Skeletal muscle satellite cell (primary cell): ENCODE data around the gene RELL1.

Source experiments
- H3K27me3 ChIP-seq: 2 replicates; pipeline ENCODE4 v1.7.0; 2013; ENCODE audit warnings: low read length; ENCODE audit not compliant: control insufficient read depth, insufficient read depth
- H3K36me3 ChIP-seq: 2 replicates; pipeline ENCODE4 v1.7.0; 2013; ENCODE audit warnings: mild to moderate bottlenecking, control low read depth, low read length; ENCODE audit not compliant: insufficient read depth
- H3K4me1 ChIP-seq: 2 replicates; pipeline ENCODE4 v1.7.0; 2013; ENCODE audit warnings: low read length; ENCODE audit not compliant: control insufficient read depth, insufficient read depth
- H3K4me2 ChIP-seq: 2 replicates; pipeline ENCODE4 v1.7.0; 2013; ENCODE audit warnings: mild to moderate bottlenecking, low read length
- H3K4me3 ChIP-seq: 2 replicates; pipeline ENCODE4 v1.7.0; 2013; ENCODE audit warnings: low read length
- H3K9ac ChIP-seq: 2 replicates; pipeline ENCODE4 v1.7.0; 2013; ENCODE audit warnings: mild to moderate bottlenecking, low read depth, low read length, moderate library complexity
- H3K9me3 ChIP-seq: replicated peaks from 2 replicates; pipeline ENCODE4 v1.7.0; 2013; ENCODE audit warnings: mild to moderate bottlenecking, control low read depth, low read length

Gene RELL1

GRCh38 chr4:37721995-37722638 is 35.9 kb upstream of the RELL1 start:
- Histone ChIP-seq H3K4me1 (peaks cover 8% of the 10 kb centered on the region), H3K27me3 (peaks cover 5% of the 10 kb centered on the region), H3K4me2 (no peak overlapping the region), H3K4me3 (no peak overlapping the region), H3K36me3 (no peaks in the 10 kb centered on the region), H3K9ac (no peak overlapping the region), H3K9me3 (no peaks in the 10 kb centered on the region)

- peaks cover 4% of the 10 kb centered on the region for H3K4me1 ChIP-seq
- H3K4me3 ChIP-seq: no peak overlapping the region
- no peaks in the 10 kb centered on the region for H3K9me3 ChIP-seq
- no peak overlapping the region for H3K4me2 ChIP-seq
- H3K27me3 ChIP-seq: peaks cover 18% of the 10 kb centered on the region
- no peaks in the 10 kb centered on the region for H3K36me3 ChIP-seq
- no peak overlapping the region for H3K9ac ChIP-seq
These were observed 32.8 kb upstream of the RELL1 start for GRCh38 chr4:37719021-37719420.

- Histone ChIP-seq H3K4me1 (peaks cover 4% of the 10 kb centered on the region), H3K9ac (no peak overlapping the region), H3K36me3 (no peaks in the 10 kb centered on the region), H3K27me3 (peaks cover 16% of the 10 kb centered on the region), H3K4me2 (no peak overlapping the region), H3K4me3 (no peak overlapping the region), H3K9me3 (no peaks in the 10 kb centered on the region)
These were observed 31.4 kb upstream of the RELL1 start for GRCh38 chr4:37717576-37717975.

GRCh38 chr4:37715889-37716402 is 29.8 kb upstream of the RELL1 start:
- no peak overlapping the region for H3K4me3 ChIP-seq

GRCh38 chr4:37710491-37710890 is 24.3 kb upstream of the RELL1 start:
- no peaks in the 10 kb centered on the region for H3K9me3 ChIP-seq
- no peak overlapping the region for H3K4me3 ChIP-seq
- H3K4me2 ChIP-seq: no peak overlapping the region
- H3K36me3 ChIP-seq: no peaks in the 10 kb centered on the region
- no peak overlapping the region for H3K9ac ChIP-seq
- peaks cover 29% of the 10 kb centered on the region for H3K27me3 ChIP-seq
- H3K4me1 ChIP-seq: no peaks in the 10 kb centered on the region

More at GRCh38 chr4:37715889-37716402, 29.8 kb upstream of the RELL1 start:
- H3K9me3 ChIP-seq: no peaks in the 10 kb centered on the region
- H3K27me3 ChIP-seq: peaks cover 24% of the 10 kb centered on the region
- H3K9ac ChIP-seq: no peak overlapping the region
- peaks cover 4% of the 10 kb centered on the region for H3K4me1 ChIP-seq
- H3K4me2 ChIP-seq: no peak overlapping the region
- no peaks in the 10 kb centered on the region for H3K36me3 ChIP-seq

GRCh38 chr4:37706032-37706431 is 19.9 kb upstream of the RELL1 start:
- H3K9ac ChIP-seq: no peak overlapping the region
- H3K4me1 ChIP-seq: no peaks in the 10 kb centered on the region
- peaks cover 4% of the 10 kb centered on the region for H3K27me3 ChIP-seq
- no peak overlapping the region for H3K4me2 ChIP-seq
- no peaks in the 10 kb centered on the region for H3K9me3 ChIP-seq
- no peak overlapping the region for H3K4me3 ChIP-seq
- no peaks in the 10 kb centered on the region for H3K36me3 ChIP-seq

GRCh38 chr4:37705571-37705970 is 19.4 kb upstream of the RELL1 start:
- Histone ChIP-seq H3K36me3 (no peaks in the 10 kb centered on the region), H3K4me2 (no peak overlapping the region), H3K4me1 (no peaks in the 10 kb centered on the region), H3K9ac (no peak overlapping the region), H3K4me3 (no peak overlapping the region), H3K9me3 (no peaks in the 10 kb centered on the region), H3K27me3 (peaks cover 3% of the 10 kb centered on the region)

GRCh38 chr4:37699868-37700481 is 13.8 kb upstream of the RELL1 start:
- H3K9me3 ChIP-seq: no peaks in the 10 kb centered on the region
- no peak overlapping the region for H3K4me2 ChIP-seq
- no peak overlapping the region for H3K9ac ChIP-seq
- H3K27me3 ChIP-seq: peaks cover 10% of the 10 kb centered on the region
- no peak overlapping the region for H3K4me3 ChIP-seq
- no peaks in the 10 kb centered on the region for H3K4me1 ChIP-seq
- no peaks in the 10 kb centered on the region for H3K36me3 ChIP-seq

- Histone ChIP-seq H3K27me3 (peaks cover 10% of the 10 kb centered on the region), H3K9ac (no peak overlapping the region), H3K4me1 (peaks cover 14% of the 10 kb centered on the region), H3K36me3 (no peaks in the 10 kb centered on the region), H3K9me3 (no peaks in the 10 kb centered on the region), H3K4me2 (no peak overlapping the region), H3K4me3 (no peak overlapping the region)
These were observed 11.4 kb upstream of the RELL1 start for GRCh38 chr4:37697566-37697965.

- H3K4me2 ChIP-seq: peak overlapping the region; percentile 18
- peaks cover 14% of the 10 kb centered on the region for H3K4me1 ChIP-seq
- H3K9ac ChIP-seq: no peak overlapping the region
- H3K27me3 ChIP-seq: no peaks in the 10 kb centered on the region
- no peaks in the 10 kb centered on the region for H3K36me3 ChIP-seq
- H3K9me3 ChIP-seq: no peaks in the 10 kb centered on the region
- H3K4me3 ChIP-seq: no peak overlapping the region
These were observed 7.4 kb upstream of the RELL1 start for GRCh38 chr4:37693450-37694190.

- Histone ChIP-seq H3K9ac (no peak overlapping the region), H3K4me1 (peaks cover 14% of the 10 kb centered on the region), H3K9me3 (no peaks in the 10 kb centered on the region), H3K27me3 (no peaks in the 10 kb centered on the region), H3K4me3 (no peak overlapping the region), H3K36me3 (no peaks in the 10 kb centered on the region), H3K4me2 (no peak overlapping the region)
These were observed 6.9 kb upstream of the RELL1 start for GRCh38 chr4:37693030-37693429.
